Memory B cell (primary cell): ENCODE data around the gene GPR158.

ENCODE experiments used
- ATAC-seq: fragments of 150-1000 bp; cut with Tn5 transposase; 2 replicates; pipeline ENCODE4 v1.10.0; 2021; ENCODE audit warnings: low read depth, mild to moderate bottlenecking, moderate library complexity
- DNase-seq, 2 donors: peaks; one replicate each; pipeline ENCODE4 v3.0.0; 2022; ENCODE audit warnings: low spot score in 2 of 2
- H3K27ac Mint-ChIP-seq: one replicate; pipeline ENCODE4 v1.8.0; 2022; ENCODE audit warnings: mild to moderate bottlenecking, moderate library complexity, mixed read lengths
- H3K27me3 Mint-ChIP-seq: one replicate; pipeline ENCODE4 v1.8.0; 2022; ENCODE audit warnings: mixed read lengths
- H3K36me3 Mint-ChIP-seq: one replicate; pipeline ENCODE4 v1.8.0; 2022; ENCODE audit warnings: mild to moderate bottlenecking, mixed read lengths
- H3K4me1 Mint-ChIP-seq: one replicate; pipeline ENCODE4 v1.8.0; 2022; ENCODE audit warnings: mixed read lengths
- H3K4me3 Mint-ChIP-seq: one replicate; pipeline ENCODE4 v1.8.0; 2022; ENCODE audit warnings: mild to moderate bottlenecking, moderate library complexity, mixed read lengths
- H3K9me3 Mint-ChIP-seq: one replicate; pipeline ENCODE4 v1.8.0; 2022; ENCODE audit warnings: mixed read lengths

Gene GPR158

GRCh38 chr10:25536027-25536426, 361.2 kb downstream of the GPR158 start:
- ATAC-seq (no peak), DNase-seq (no peak)
- Mint-ChIP-seq H3K4me1 (no peaks in the 10 kb centered on the region), H3K36me3 (no peaks in the 10 kb centered on the region), H3K27me3 (no peaks in the 10 kb centered on the region), H3K27ac (no peak overlapping the region), H3K4me3 (no peak overlapping the region), H3K9me3 (no peaks in the 10 kb centered on the region)

- Mint-ChIP-seq H3K4me3 (no peak overlapping the region), H3K36me3 (no peaks in the 10 kb centered on the region), H3K27ac (no peak overlapping the region), H3K27me3 (peaks cover 1% of the 10 kb centered on the region), H3K9me3 (peaks cover 4% of the 10 kb centered on the region), H3K4me1 (no peaks in the 10 kb centered on the region)
- no peak for DNase-seq
- no peak for ATAC-seq
Observed at GRCh38 chr10:25547382-25547781, 372.6 kb downstream of the GPR158 start.

- DNase-seq (no peak), ATAC-seq (no peak)
- Mint-ChIP-seq H3K4me1 (no peaks in the 10 kb centered on the region), H3K4me3 (no peak overlapping the region), H3K36me3 (no peaks in the 10 kb centered on the region), H3K27me3 (peaks cover under 1% of the 10 kb centered on the region), H3K27ac (no peak overlapping the region), H3K9me3 (peaks cover 2% of the 10 kb centered on the region)
Observed at GRCh38 chr10:25552283-25552919, 377.6 kb downstream of the GPR158 start.

- Mint-ChIP-seq H3K4me3 (no peak overlapping the region), H3K27me3 (no peaks in the 10 kb centered on the region), H3K9me3 (no peaks in the 10 kb centered on the region)
Observed at GRCh38 chr10:25555865-25556264, 381.1 kb downstream of the GPR158 start.

GRCh38 chr10:25556457-25556856, 381.7 kb downstream of the GPR158 start:
- Mint-ChIP-seq H3K4me3 (no peak overlapping the region), H3K36me3 (no peaks in the 10 kb centered on the region), H3K4me1 (no peaks in the 10 kb centered on the region), H3K27ac (no peak overlapping the region), H3K9me3 (no peaks in the 10 kb centered on the region), H3K27me3 (no peaks in the 10 kb centered on the region)
- ATAC-seq: no peak
- no peak for DNase-seq

More at GRCh38 chr10:25555865-25556264, 381.1 kb downstream of the GPR158 start:
- ATAC-seq: no peak
- H3K4me1 Mint-ChIP-seq: no peaks in the 10 kb centered on the region
- DNase-seq: no peak
- no peaks in the 10 kb centered on the region for H3K36me3 Mint-ChIP-seq
- no peak overlapping the region for H3K27ac Mint-ChIP-seq

- Mint-ChIP-seq H3K4me3 (no peak overlapping the region), H3K4me1 (no peaks in the 10 kb centered on the region), H3K36me3 (no peaks in the 10 kb centered on the region), H3K27me3 (no peaks in the 10 kb centered on the region), H3K9me3 (no peaks in the 10 kb centered on the region), H3K27ac (no peak overlapping the region)
- ATAC-seq: no peak
- DNase-seq: no peak
Observed at GRCh38 chr10:25557136-25557535, 382.3 kb downstream of the GPR158 start.

GRCh38 chr10:25561758-25562157, 387.0 kb downstream of the GPR158 start:
- H3K4me3 Mint-ChIP-seq: no peak overlapping the region
- no peak overlapping the region for H3K27ac Mint-ChIP-seq
- no peaks in the 10 kb centered on the region for H3K9me3 Mint-ChIP-seq
- ATAC-seq (no peak), DNase-seq (no peak)
- H3K4me1 Mint-ChIP-seq: no peaks in the 10 kb centered on the region
- no peaks in the 10 kb centered on the region for H3K27me3 Mint-ChIP-seq
- no peaks in the 10 kb centered on the region for H3K36me3 Mint-ChIP-seq

- Mint-ChIP-seq H3K9me3 (no peaks in the 10 kb centered on the region), H3K27ac (no peak overlapping the region), H3K36me3 (no peaks in the 10 kb centered on the region), H3K27me3 (no peaks in the 10 kb centered on the region), H3K4me3 (no peak overlapping the region), H3K4me1 (no peaks in the 10 kb centered on the region)
- DNase-seq (no peak), ATAC-seq (no peak)
Observed at GRCh38 chr10:25562547-25562946, 387.7 kb downstream of the GPR158 start.

- Mint-ChIP-seq H3K9me3 (peaks cover 1% of the 10 kb centered on the region), H3K4me3 (no peak overlapping the region), H3K36me3 (no peaks in the 10 kb centered on the region), H3K27ac (no peak overlapping the region), H3K27me3 (peaks cover 1% of the 10 kb centered on the region), H3K4me1 (no peaks in the 10 kb centered on the region)
- DNase-seq: no peak
- ATAC-seq: no peak
Observed at GRCh38 chr10:25564351-25564750, 389.6 kb downstream of the GPR158 start.

GRCh38 chr10:25565570-25565969, 390.8 kb downstream of the GPR158 start:
- DNase-seq (no peak), ATAC-seq (no peak)
- Mint-ChIP-seq H3K9me3 (peaks cover 1% of the 10 kb centered on the region), H3K27me3 (peaks cover 1% of the 10 kb centered on the region), H3K27ac (no peak overlapping the region), H3K36me3 (no peaks in the 10 kb centered on the region), H3K4me1 (no peaks in the 10 kb centered on the region), H3K4me3 (no peak overlapping the region)

- Mint-ChIP-seq H3K9me3 (no peaks in the 10 kb centered on the region), H3K27me3 (no peaks in the 10 kb centered on the region), H3K36me3 (no peaks in the 10 kb centered on the region), H3K27ac (no peak overlapping the region), H3K4me3 (no peak overlapping the region), H3K4me1 (no peaks in the 10 kb centered on the region)
- DNase-seq (no peak), ATAC-seq (no peak)
Observed at GRCh38 chr10:25573316-25573715, 398.5 kb downstream of the GPR158 start.

GRCh38 chr10:25575343-25575742, 400.5 kb downstream of the GPR158 start:
- H3K9me3 Mint-ChIP-seq: no peaks in the 10 kb centered on the region
- no peak for ATAC-seq
- H3K36me3 Mint-ChIP-seq: no peaks in the 10 kb centered on the region
- DNase-seq: no peak
- no peaks in the 10 kb centered on the region for H3K4me1 Mint-ChIP-seq
- H3K27me3 Mint-ChIP-seq: no peaks in the 10 kb centered on the region
- H3K27ac Mint-ChIP-seq: no peak overlapping the region
- H3K4me3 Mint-ChIP-seq: no peak overlapping the region

GRCh38 chr10:25578061-25578460, 403.3 kb downstream of the GPR158 start:
- no peaks in the 10 kb centered on the region for H3K4me1 Mint-ChIP-seq
- ATAC-seq (no peak), DNase-seq (no peak)
- H3K27me3 Mint-ChIP-seq: peaks cover under 1% of the 10 kb centered on the region
- H3K27ac Mint-ChIP-seq: no peak overlapping the region
- H3K36me3 Mint-ChIP-seq: no peaks in the 10 kb centered on the region
- H3K9me3 Mint-ChIP-seq: no peaks in the 10 kb centered on the region
- no peak overlapping the region for H3K4me3 Mint-ChIP-seq

GRCh38 chr10:25582961-25583360, 408.2 kb downstream of the GPR158 start:
- Mint-ChIP-seq H3K36me3 (no peaks in the 10 kb centered on the region), H3K27me3 (peaks cover 2% of the 10 kb centered on the region), H3K9me3 (peaks cover 9% of the 10 kb centered on the region), H3K4me1 (no peaks in the 10 kb centered on the region), H3K27ac (no peak overlapping the region), H3K4me3 (no peak overlapping the region)
- no peak for ATAC-seq
- DNase-seq: no peak

- Mint-ChIP-seq H3K4me3 (no peak overlapping the region), H3K9me3 (peaks cover 5% of the 10 kb centered on the region), H3K27ac (no peak overlapping the region), H3K36me3 (no peaks in the 10 kb centered on the region), H3K27me3 (peaks cover 3% of the 10 kb centered on the region), H3K4me1 (peaks cover 2% of the 10 kb centered on the region)
- ATAC-seq: no peak
- DNase-seq: no peak
Observed at GRCh38 chr10:25600651-25601050, 425.9 kb downstream of the GPR158 start.
